ENCODE results near the gene ZBED5. TPM values are rescaled to one million over a fixed set of nuclear protein-coding genes. Genes with fewer than 3 reads are reported as not detected.

ZBED5 gene
- total and polyA plus RNA-seq, 9 of the 15 experiments (the other 6 are each of a cell fraction or from before 2014, with no cell fraction given) = 12.4 to 70.7 (median 26.8) TPM

- no peak for DNase-seq (ENCODE audit: extremely low read depth in 1 of 4, low spot score in 3 of 4)
- Histone ChIP-seq H3K9me1 (ENCODE audit: control insufficient read depth, insufficient read depth, low read length) (no peaks in the 10 kb centered on the region), H3K4me1 (replicated peaks in 1 of 2; ENCODE audit: control insufficient read depth in 2 of 2, insufficient read depth in 2 of 2, low read length in 2 of 2) (peaks cover 44 to 52% of the 10 kb centered on the region in 2 experiments), H3K9me3 (replicated peaks; ENCODE audit: control insufficient read depth, insufficient read depth, low read depth, low read length) (no peaks in the 10 kb centered on the region), H3K36me3 (ENCODE audit: control insufficient read depth, insufficient read depth, low read length) (no peaks in the 10 kb centered on the region), H2AFZ (ENCODE audit: low read depth, low read length) (peak overlapping the region; percentile 75), H3K4me2 (ENCODE audit: insufficient read depth, low read length) (peak overlapping the region; percentile 21; the same call in 1 of the 2 replicates), H3K27me3 (ENCODE audit: control insufficient read depth in 2 of 2, insufficient read depth in 2 of 2, low read length in 2 of 2) (no peaks in the 10 kb centered on the region), H4K20me1 (replicated peaks; ENCODE audit: control insufficient read depth, insufficient read depth, low read length) (no peaks in the 10 kb centered on the region), H3K27ac (ENCODE audit: extremely low read depth, low read depth, low read length) (peak overlapping the region; percentile 33; the same call in 2 of the 3 replicates), H3K9ac (ENCODE audit: insufficient read depth in 1 of 2, low read depth in 2 of 2, low read length in 2 of 2) (no peak overlapping the region), H3K79me2 (ENCODE audit: control insufficient read depth, insufficient read depth, low read length) (no peaks in the 10 kb centered on the region), H3K4me3 (no peak overlapping the region)
- no TSS peak for BruUV-seq (replicated peaks)
- 0 out of 2 replicates have a peak, but pooled peaks have one; percentile 2 for TF ChIP-seq ARID2 (IDR thresholded peaks at IDR 0.05)
- 0 out of 2 replicates have a peak, but pooled peaks have one; percentile 14 for TF ChIP-seq RFX1 (IDR thresholded peaks at IDR 0.05)
- TF ChIP-seq ZFPM2 (CRISPR knock-in tag; IDR thresholded peaks at IDR 0.05) = no peak
- 0 out of 2 replicates have a peak, but pooled peaks have one; percentile 4 for TF ChIP-seq HINFP (tag; conservative IDR thresholded peaks at IDR 0.05; ENCODE audit: low read depth)
- 0 out of 2 replicates have a peak, but pooled peaks have one; percentile 18 for TF ChIP-seq DMBX1 (CRISPR knock-in tag; IDR thresholded peaks at IDR 0.05; ENCODE audit: borderline replicate concordance)
- 0 out of 2 replicates have a peak, but pooled peaks have one; percentile 49 for TF ChIP-seq GTF2A2 (tag; IDR thresholded peaks at IDR 0.05)
- TF ChIP-seq FOXK1 (CRISPR knock-in tag; IDR thresholded peaks at IDR 0.05; ENCODE audit: borderline replicate concordance) = no peak
- 0 out of 2 replicates have a peak, but pooled peaks have one; percentile 10 for TF ChIP-seq NFIC (IDR thresholded peaks at IDR 0.05)
- TF ChIP-seq FOXP4 (CRISPR knock-in tag; IDR thresholded peaks at IDR 0.05; ENCODE audit: borderline replicate concordance) = no peak
- 0 out of 2 replicates have a peak, but pooled peaks have one; percentile 9 for TF ChIP-seq ELF2 (CRISPR knock-in tag; IDR thresholded peaks at IDR 0.05)
- no peak for TF ChIP-seq CEBPG (CRISPR knock-in tag; IDR thresholded peaks at IDR 0.05)
- peak in 1 of 2 experiments; percentile 31; a peak in 1 of 4 replicates for TF ChIP-seq CEBPG (tag; conservative IDR thresholded peaks at IDR 0.05 in 1 of 2, IDR thresholded peaks at IDR 0.05 in 1 of 2)
- in situ Hi-C loops (cut with MboI) (no loop called here), intact Hi-C loops (cut with micrococcal nuclease) (no loop called here)
- no peak for ATAC-seq
- FAIRE-seq = no peak
- WGBS (ENCODE audit: insufficient coverage, low coverage, missing lambda C conversion rate) = 30% methylated on average over 9 of the region's 9 CpGs
- POLR2A ChIA-PET = interaction anchor here (0.6 to 1.6 kb wide), 5 partner anchors 10 to 255 kb away, joined by 3 to 9 read pairs (median 4); partner anchors contain the start of gene EIF4G2
- CTCF ChIA-PET (ENCODE audit: low intra/inter-chr PET ratio) = no interaction called here
These were observed 44.6 kb upstream of the ZBED5 start for GRCh38 chr11:10902301-10903063.
